Measurements from ENCODE around the gene PDXP. TPM values are rescaled to one million over a fixed set of nuclear protein-coding genes. Genes with fewer than 3 reads are reported as not detected.
"Not testable (repeated sequence)": the region's sequence is repeated elsewhere in the genome, so short reads cannot be mapped to it uniquely, and the experiment has no call there.

Gene PDXP
- polyA plus RNA-seq, 1 donor (not counting 4 experiments of a cell fraction or from before 2014, with no cell fraction given), result 5.2 TPM

DNA sequence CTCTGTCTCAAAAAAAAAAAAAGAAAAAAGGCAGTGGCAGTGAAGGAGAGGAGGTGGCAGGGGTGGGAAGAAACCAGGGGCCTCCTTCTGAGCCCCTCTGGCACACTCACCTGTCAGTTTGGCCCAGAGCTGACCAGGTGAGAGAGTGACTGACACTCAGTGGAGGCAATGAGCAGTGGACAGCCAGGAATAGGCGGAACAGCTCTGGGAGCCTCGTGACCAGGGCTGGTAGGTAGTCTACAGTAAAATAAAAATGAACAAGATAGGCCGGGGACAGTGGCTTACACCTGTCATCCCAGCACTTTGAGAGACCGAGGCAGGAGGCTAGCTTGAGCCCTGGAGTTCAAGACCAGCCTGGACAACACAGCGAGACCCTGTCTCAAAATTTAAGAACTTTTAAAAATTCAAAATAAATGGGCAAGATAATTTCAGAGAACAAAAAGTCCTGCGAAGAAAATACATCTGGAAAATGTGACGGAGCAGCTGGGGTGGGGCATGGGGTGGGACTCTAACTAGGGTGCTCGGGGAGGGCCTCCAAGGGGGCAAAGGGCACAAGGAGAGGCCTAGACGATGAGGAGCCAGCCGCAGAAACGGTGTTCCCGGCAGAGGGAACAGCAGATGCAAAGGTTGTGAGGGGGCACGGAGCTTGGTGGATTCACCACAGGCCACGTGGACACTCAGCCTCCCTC is 3.8 kb upstream of the PDXP start:
- TF ChIP-seq EZH2 (IDR thresholded peaks at IDR 0.05; ENCODE audit: low read length), result no peak
- TF ChIP-seq CTCF (optimal IDR thresholded peaks at IDR 0.05 in 1 of 3, IDR thresholded peaks at IDR 0.05 in 1 of 3, conservative IDR thresholded peaks at IDR 0.05 in 1 of 3; ENCODE audit: extremely low read depth in 1 of 3, insufficient read depth in 2 of 3, low read length in 3 of 3), result no peak
- no peak overlapping the region for H3K9ac ChIP-seq (ENCODE audit: control insufficient read depth, extremely low read depth, insufficient read depth, low read length)
- H3K9me1 ChIP-seq (ENCODE audit: control insufficient read depth, extremely low read depth, insufficient read depth, low read length), result no peaks in the 10 kb centered on the region
- no peaks in the 10 kb centered on the region for H3K27me3 ChIP-seq (ENCODE audit: control insufficient read depth, extremely low read depth, insufficient read depth, low read length)
- H3K36me3 ChIP-seq (ENCODE audit: control insufficient read depth in 2 of 2, extremely low read depth in 1 of 2, insufficient read depth in 2 of 2, low read length in 2 of 2), result peaks cover 14 to 29% of the 10 kb centered on the region in 2 experiments
- no peaks in the 10 kb centered on the region for H3K9me3 ChIP-seq (ENCODE audit: control insufficient read depth, low read depth, low read length)
- DNase-seq (ENCODE audit: low read depth, low spot score) (no peak), FAIRE-seq (no peak)
- H3K4me1 ChIP-seq (ENCODE audit: control insufficient read depth, extremely low read depth, insufficient read depth, low read length), result peaks cover 12% of the 10 kb centered on the region
- no peak overlapping the region for H3K4me2 ChIP-seq (ENCODE audit: control insufficient read depth, extremely low read depth, insufficient read depth, low read depth, low read length)
- H2AFZ ChIP-seq (ENCODE audit: control insufficient read depth, low read length), result no peak overlapping the region
- peaks cover 3% of the 10 kb centered on the region for H4K20me1 ChIP-seq (ENCODE audit: control insufficient read depth, extremely low read depth, insufficient read depth, low read length)
- H3K4me3 ChIP-seq (ENCODE audit: control insufficient read depth in 2 of 3, extremely low read depth in 1 of 3, insufficient read depth in 2 of 3, low read depth in 1 of 3, low read length in 3 of 3), result no peak overlapping the region
- H3K27ac ChIP-seq (ENCODE audit: control insufficient read depth, insufficient read depth, low read length), result no peak overlapping the region
- dilution Hi-C loops (cut with MboI; ENCODE audit: extremely low pct_ligation_motif_present, low sequenced_read_pairs), result no loop called here
- peaks cover 7% of the 10 kb centered on the region for H3K79me2 ChIP-seq (ENCODE audit: control insufficient read depth, insufficient read depth, low read length)

- H2AFZ ChIP-seq (ENCODE audit: control insufficient read depth, low read length), result no peak overlapping the region
- no peak overlapping the region for H3K27ac ChIP-seq (ENCODE audit: control insufficient read depth, insufficient read depth, low read length)
- H3K9ac ChIP-seq (ENCODE audit: control insufficient read depth, extremely low read depth, insufficient read depth, low read length), result no peak overlapping the region
- TF ChIP-seq EZH2 (IDR thresholded peaks at IDR 0.05; ENCODE audit: low read length), result no peak
- TF ChIP-seq CTCF (optimal IDR thresholded peaks at IDR 0.05 in 1 of 3, IDR thresholded peaks at IDR 0.05 in 1 of 3, conservative IDR thresholded peaks at IDR 0.05 in 1 of 3; ENCODE audit: extremely low read depth in 1 of 3, insufficient read depth in 2 of 3, low read length in 3 of 3), result no peak
- H3K9me3 ChIP-seq (ENCODE audit: control insufficient read depth, low read depth, low read length), result no peaks in the 10 kb centered on the region
- no peak overlapping the region for H3K4me3 ChIP-seq (ENCODE audit: control insufficient read depth in 2 of 3, extremely low read depth in 1 of 3, insufficient read depth in 2 of 3, low read depth in 1 of 3, low read length in 3 of 3)
- peaks cover 16% of the 10 kb centered on the region for H3K4me1 ChIP-seq (ENCODE audit: control insufficient read depth, extremely low read depth, insufficient read depth, low read length)
- peaks cover 11% of the 10 kb centered on the region for H3K79me2 ChIP-seq (ENCODE audit: control insufficient read depth, insufficient read depth, low read length)
- FAIRE-seq (no peak), DNase-seq (ENCODE audit: low read depth, low spot score) (no peak)
- dilution Hi-C loops (cut with MboI; ENCODE audit: extremely low pct_ligation_motif_present, low sequenced_read_pairs), result no loop called here
- peaks cover 4% of the 10 kb centered on the region for H4K20me1 ChIP-seq (ENCODE audit: control insufficient read depth, extremely low read depth, insufficient read depth, low read length)
- H3K36me3 ChIP-seq (ENCODE audit: control insufficient read depth in 2 of 2, extremely low read depth in 1 of 2, insufficient read depth in 2 of 2, low read length in 2 of 2), result peaks cover 9 to 24% of the 10 kb centered on the region in 2 experiments
- no peaks in the 10 kb centered on the region for H3K9me1 ChIP-seq (ENCODE audit: control insufficient read depth, extremely low read depth, insufficient read depth, low read length)
- no peaks in the 10 kb centered on the region for H3K27me3 ChIP-seq (ENCODE audit: control insufficient read depth, extremely low read depth, insufficient read depth, low read length)
- no peak overlapping the region for H3K4me2 ChIP-seq (ENCODE audit: control insufficient read depth, extremely low read depth, insufficient read depth, low read depth, low read length)
Observed at GRCh38 chr22:37655252-37655563, 3.3 kb upstream of the PDXP start.

DNA sequence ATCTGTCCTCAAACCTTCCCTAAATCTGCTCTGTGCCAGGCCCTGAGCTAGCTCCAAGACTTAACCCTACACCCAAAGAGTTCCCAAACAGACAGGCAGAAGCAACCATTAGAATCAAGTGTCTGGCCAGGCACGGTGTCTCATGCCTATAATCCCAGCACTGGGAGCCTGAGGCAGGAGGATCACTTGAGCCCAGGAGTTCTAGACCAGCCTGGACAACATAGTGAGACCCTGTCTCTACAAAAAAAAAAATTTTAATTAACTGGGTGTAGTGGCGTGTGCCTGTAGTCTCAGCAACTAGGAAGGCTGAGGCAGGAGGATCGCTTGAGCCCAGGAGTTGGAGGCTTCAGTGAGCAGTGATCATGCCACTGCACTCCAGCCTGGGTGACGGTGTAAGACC is 1.9 kb upstream of the PDXP start:
- dilution Hi-C loops (cut with MboI; ENCODE audit: extremely low pct_ligation_motif_present, low sequenced_read_pairs), result not testable (repeated sequence)

More for the DNA sequence above, 1.9 kb upstream of the PDXP start:
- not testable (repeated sequence) for DNase-seq (ENCODE audit: low read depth, low spot score); FAIRE-seq; H3K4me3 ChIP-seq (ENCODE audit: control insufficient read depth in 2 of 3, extremely low read depth in 1 of 3, insufficient read depth in 2 of 3, low read depth in 1 of 3, low read length in 3 of 3); H3K27ac ChIP-seq (ENCODE audit: control insufficient read depth, insufficient read depth, low read length); H2AFZ ChIP-seq (ENCODE audit: control insufficient read depth, low read length); H3K9me1 ChIP-seq (ENCODE audit: control insufficient read depth, extremely low read depth, insufficient read depth, low read length); H3K9me3 ChIP-seq (ENCODE audit: control insufficient read depth, low read depth, low read length); H3K27me3 ChIP-seq (ENCODE audit: control insufficient read depth, extremely low read depth, insufficient read depth, low read length); H3K9ac ChIP-seq (ENCODE audit: control insufficient read depth, extremely low read depth, insufficient read depth, low read length); H3K4me2 ChIP-seq (ENCODE audit: control insufficient read depth, extremely low read depth, insufficient read depth, low read depth, low read length); H4K20me1 ChIP-seq (ENCODE audit: control insufficient read depth, extremely low read depth, insufficient read depth, low read length)
- H3K4me1 ChIP-seq (ENCODE audit: control insufficient read depth, extremely low read depth, insufficient read depth, low read length), result peaks cover 20% of the 10 kb centered on the region
- peaks cover 3 to 16% of the 10 kb centered on the region in 2 experiments for H3K36me3 ChIP-seq (ENCODE audit: control insufficient read depth in 2 of 2, extremely low read depth in 1 of 2, insufficient read depth in 2 of 2, low read length in 2 of 2)
- peaks cover 15% of the 10 kb centered on the region for H3K79me2 ChIP-seq (ENCODE audit: control insufficient read depth, insufficient read depth, low read length)

Measured in keratinocyte (primary cell).